Stimulated activated CD4-positive, alpha-beta T cell treated with anti-CD3 and anti-CD28 coated beads, Interleukin-12 subunit alpha, Interleukin-12 subunit beta, amount 100 ng/mL, for 24 hours (primary cell): ENCODE results near the gene NAXD.
"Not testable (repeated sequence)": the region's sequence is repeated elsewhere in the genome, so short reads cannot be mapped to it uniquely, and the experiment has no call there.

ENCODE experiments used
- DNase-seq, 2 experiments: peaks; one replicate each; pipeline ENCODE4 v3.0.0-alpha.2; 2020; ENCODE audit warnings: low read depth in 2 of 2

Gene NAXD

DNA sequence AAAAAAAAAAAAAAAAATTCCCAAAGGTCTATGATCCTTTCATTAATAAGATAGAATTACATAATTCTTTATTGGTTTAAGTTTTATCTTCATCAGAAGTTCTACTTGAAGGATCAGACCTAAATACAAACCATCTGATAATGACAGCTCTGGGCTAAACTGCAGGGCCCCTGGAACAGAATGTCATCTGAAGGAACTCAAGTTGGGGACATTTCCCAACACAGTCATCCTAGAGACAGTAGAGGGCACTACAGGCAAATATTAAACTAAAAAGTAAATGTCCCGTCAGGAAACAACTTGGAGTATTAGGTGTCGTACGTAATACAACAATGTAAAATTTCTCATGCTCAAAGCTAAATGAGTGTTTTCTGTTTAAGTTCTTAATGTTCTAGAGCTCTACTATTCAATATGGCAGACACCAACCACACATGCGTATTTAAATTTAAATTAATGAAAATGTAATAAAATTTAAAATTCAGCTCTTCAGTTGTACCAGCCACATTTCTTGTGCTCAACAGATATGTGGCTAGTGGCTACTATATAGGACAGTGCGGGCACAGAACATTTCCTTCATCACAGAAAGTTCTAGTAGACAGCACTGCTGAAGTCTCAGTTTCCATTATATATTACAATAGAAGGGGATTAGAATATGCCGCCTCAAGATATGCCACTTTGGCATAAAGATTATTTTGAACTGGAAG lies 21.8 kb upstream of the NAXD start:
- DNase-seq = no peak

DNA sequence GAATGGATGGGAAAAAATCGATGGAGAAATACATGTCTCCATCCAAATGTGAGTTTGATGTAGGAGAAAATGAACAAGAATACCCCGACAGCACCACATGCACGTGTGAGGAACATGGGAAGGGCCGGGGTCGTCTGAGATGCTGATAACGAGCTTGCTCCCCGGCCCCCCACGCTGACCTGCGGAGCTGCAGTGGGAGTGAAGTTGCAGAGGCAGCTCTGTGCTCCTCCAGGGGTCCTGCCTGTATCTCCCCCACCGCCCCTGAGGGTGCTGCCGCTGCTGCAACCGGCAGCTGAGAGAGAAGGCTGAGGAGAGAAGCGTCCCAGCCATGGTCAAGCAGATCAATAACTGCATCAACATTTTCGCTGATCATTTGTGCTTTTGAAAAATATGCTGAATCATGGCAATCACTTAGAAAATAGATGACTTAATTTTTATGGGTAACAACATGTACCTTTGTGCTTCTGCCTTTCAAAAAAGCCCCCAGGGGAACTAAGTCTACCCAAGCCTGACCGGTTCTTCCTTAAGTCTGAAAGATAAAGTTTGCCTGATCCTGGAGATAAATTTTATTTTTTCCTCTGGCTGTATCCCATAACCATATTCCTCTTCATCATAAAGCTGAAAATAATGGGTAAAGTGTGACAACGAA lies 18.2 kb upstream of the NAXD start:
- no peak for DNase-seq

GRCh38 chr13:110600261-110600819 lies 15.0 kb upstream of the NAXD start:
- DNase-seq = no peak

DNA sequence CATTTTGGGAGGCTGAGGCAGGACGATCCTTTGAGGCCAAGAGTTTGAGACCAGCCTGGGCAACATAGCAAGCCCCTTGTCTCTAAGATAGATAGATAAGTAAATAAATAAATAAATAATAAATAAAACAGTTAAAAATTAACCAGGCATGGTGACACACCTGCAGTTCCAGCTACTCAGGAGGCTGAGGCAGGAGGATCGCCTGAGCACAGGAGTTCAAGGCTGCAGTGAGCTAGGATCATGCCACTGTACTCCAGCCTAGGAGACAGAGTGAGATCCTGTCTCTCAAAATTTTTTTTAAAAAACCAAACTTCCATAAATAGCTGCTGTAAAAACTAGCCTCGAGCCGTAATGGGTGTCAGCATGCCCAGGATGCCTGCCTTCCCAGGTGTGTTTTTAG lies 14.4 kb upstream of the NAXD start:
- no peak for DNase-seq

GRCh38 chr13:110605132-110605531 lies 10.2 kb upstream of the NAXD start:
- no peak for DNase-seq

DNA sequence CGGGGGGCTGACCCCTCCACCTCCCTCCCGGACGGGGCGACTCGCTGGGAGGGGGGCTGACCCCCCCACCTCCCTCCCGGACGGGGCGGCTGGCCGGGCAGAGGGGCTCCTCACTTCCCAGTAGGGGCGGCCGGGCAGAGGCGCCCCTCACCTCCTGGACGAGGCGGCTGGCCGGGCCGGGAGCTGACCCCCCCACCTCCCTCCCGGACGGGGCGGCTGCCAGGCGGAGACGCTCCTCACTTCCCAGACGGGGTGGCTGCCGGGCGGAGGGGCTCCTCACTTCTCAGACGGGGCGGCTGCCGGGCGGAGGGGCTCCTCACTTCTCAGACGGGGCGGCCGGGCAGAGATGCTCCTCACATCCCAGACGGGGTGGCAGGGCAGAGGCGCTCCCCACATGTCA lies 9.1 kb upstream of the NAXD start:
- not testable (repeated sequence) for DNase-seq

DNA sequence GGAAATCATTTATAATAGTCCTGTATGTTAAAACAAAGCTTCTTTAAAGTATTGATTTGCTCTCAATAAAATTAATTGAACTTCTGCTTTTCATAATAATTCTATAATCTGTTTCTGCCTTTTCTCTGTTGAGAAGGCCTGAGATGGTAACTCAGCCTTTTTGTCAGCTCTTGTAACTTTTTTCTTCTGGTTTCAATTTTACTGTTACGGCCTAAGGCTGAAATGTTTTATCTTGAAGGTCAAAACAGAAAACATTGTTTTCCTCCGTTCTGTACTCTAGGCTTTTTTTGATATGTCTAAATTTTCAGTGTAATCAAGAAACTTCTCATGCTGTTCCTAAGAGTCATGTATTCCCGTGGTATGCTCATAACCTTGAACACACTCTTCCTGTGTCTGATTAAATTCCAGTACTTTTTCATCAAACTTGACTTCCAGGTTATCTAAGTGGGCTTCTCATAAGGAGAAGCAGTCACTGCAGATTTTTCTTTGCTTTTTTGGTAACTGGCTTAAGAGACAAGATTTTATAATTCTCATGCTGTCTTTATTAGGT lies 7.6 kb upstream of the NAXD start:
- no peak for DNase-seq

DNA sequence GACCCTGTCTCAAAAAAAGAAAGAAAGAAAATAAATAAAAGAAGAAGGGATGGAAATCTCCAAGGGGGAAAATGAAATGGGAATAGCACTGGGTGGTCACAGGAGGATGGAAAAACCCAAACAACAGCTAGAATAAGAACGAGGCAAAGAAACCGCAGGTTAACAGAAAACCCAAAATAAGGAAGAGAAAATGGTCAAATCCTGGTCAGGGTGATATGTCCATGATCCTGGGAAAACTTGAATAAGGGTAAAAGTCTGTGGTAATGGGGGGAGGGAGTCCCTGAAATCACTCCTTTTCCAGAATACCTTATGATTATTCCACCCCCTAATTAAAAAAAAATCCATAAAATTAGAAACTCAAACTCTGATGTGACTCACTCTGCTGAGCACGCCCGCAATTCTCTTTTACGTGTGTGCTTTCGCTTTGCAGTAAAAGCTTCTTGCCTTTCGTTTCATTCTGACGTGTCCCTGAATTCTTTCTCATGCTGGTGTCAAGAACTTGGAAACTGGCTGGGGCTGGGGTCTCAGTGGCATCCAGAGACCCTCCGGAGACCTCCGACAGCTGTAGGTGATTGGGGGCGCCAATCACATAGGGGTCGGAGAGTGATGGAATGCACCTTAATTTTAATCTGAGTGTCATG lies 4.3 kb upstream of the NAXD start:
- no peak for DNase-seq

- no peak for DNase-seq
Measured at GRCh38 chr13:110615005-110615321, 382 bp upstream of the NAXD start.

DNA sequence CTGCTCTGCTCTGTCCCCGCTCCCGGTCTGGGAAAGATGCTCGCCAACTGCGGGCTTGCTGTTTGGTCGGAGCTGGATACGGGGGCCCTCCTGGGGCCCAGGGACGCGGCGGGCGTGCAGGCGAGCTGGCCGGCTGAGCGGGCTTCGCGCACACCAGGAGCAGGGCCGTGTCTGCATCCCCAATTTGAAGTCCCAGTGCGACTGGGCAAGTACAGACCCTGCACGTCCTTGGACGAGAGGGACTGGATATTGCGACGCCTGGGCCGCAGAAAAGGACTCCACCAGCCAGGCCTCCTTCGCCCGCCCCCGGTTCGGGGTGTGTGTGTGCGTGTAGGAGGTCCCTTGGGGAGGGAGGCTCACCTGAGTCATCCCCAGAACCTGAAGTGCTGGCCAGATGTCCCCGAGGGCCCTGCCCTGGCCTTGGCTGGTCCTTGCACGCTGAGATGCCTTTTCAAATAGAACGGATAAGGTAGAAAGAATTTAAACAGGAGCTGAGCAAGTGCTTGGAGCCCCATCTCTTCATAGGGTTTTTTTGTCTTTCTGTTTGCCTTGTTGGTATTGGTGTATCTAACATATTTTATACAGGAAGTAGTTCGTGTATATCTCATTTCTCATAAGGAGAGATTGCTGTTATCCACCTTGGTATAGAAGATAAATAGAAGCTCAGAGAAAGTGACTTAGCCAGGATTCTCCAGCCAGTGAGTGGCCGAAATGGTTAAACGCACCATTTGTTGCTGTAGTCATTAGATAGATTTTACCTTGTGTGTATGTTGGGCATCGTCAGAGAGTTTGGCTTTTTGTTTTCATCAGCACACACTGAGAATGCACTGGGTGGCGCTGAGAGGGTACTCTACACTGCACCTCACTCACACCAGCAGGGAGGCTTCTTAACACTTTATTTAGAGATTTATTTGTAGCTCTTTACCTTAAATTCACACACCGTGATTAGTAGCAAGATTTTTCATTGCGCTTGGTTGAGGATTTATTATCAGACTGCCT lies 1.1 kb downstream of the NAXD start:
- DNase-seq = peak; percentile 7 to 22

DNA sequence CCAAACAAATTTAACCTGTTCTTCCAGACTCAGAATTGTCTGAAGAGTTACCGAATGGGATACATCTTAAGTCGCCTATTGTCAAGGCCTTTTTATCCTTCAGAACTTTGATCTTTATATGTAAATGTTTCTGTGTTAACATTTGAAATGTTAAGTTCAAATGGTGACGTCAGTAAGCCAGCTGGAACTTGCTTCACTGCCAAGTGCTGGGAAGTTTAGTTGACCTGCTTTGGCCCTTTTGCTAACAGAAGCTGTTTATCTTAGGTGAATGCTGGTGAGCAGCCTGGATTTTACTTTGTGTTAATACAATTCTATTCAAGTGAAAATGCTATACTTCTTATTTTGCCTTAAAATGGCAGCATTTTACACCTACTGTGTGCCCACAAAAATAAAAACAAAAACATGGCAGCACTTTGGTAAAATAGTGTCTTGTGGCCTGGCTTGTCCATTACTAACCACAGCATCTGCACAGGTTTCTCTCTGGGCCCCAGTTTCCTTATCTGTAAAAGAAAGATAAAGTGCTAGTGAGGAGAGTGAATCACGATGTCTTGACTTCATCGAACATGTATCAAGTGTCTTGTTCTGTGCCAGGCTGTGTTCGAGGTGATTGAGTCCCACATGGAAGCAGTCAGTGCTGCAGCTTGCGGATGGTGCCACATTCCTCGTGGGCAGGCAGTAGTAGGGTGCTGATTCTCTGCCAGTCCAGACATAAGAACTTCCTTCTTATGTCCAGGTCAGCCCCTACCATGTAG lies 2.2 kb downstream of the NAXD start:
- DNase-seq = no peak

- no peak for DNase-seq
Measured at GRCh38 chr13:110618167-110618566, 2.8 kb downstream of the NAXD start.

DNA sequence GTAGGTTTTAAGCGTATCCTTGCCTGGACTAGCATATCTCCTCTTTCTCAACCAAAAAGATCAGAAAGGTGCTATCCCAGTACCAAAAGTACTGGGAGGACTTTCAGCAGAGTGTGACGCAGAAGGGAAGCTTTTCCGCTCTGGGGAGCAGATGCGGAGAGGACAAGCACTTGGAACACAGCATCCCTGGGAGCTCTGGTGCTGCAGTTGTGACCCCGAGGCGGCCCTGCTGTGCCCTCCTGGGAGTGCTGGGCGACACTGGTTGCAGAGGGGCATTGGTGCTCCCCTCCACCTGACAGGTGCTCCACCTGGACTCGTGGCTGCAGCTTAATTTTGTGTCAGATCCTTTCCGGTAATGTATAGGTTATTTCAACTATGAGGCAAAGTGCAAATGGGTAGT lies 3.4 kb downstream of the NAXD start:
- no peak for DNase-seq

GRCh38 chr13:110620596-110620995 lies 5.3 kb downstream of the NAXD start:
- DNase-seq = no peak

- DNase-seq = no peak
Measured at GRCh38 chr13:110624766-110625756, 9.7 kb downstream of the NAXD start.

DNA sequence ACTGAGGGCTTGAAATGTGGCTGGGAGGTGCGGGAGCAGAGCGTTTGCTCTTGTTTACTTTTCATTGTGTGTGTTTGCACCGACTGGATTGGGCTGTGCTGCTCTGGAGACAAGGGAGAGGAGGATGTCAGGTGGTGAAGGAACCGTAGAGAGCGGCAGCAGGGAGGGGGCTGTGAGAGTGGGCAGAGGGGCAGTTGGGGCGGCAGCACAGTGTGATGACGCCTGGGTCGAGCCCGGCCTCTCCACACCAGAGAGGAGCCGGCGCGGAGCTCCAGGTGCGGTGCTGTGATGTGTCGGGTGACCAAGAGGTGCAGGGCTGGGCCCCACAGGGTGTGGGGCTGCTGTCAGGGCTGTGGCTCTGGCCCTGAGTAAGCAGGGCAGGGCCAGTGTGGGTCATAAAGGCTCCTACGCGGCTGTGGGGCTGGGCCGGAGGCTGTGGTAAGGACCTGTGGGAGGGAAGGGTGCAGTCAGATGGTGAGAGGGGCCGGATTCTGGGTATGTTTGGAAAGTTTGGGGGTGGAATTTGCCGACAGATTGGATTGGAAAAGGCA lies 10.5 kb downstream of the NAXD start:
- no peak for DNase-seq

DNA sequence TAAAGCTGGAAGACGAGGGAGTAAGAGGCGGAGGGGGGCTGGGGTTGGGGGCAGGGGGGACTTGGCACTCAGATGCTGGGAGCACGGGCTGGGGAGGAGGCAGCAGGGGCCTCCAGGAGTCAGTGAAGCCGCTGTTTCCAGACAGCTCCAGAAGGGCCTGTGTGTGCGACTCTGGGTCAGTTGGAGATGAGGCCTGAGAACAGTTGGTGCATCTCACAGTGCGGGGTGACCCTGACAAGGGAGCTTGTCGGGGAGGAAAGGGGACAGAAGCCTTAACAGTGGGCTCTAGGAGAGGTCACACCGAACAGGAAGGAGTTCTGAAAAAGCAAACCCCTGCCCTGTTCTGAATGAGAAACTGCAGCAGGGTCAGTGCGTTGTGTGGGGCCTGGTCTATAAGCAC lies 11.2 kb downstream of the NAXD start:
- no peak for DNase-seq

DNA sequence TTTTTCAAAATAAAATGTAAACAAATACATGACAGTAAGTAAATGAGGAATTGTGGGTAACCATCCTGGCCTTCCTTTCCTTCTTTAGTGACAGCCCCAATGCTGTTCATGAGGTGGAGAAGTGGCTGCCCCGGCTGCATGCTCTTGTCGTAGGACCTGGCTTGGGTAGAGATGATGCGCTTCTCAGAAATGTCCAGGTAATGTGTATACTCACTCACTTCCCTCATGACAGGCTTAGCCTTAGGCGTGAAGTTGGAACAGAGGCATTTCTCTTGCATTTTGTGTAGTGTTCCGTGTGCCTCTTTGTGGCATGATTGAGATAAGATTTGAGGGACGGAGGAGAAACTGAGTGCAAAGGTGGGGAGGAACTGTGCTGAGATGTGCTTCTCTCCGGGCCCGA lies 12.0 kb downstream of the NAXD start:
- no peak for DNase-seq

DNA sequence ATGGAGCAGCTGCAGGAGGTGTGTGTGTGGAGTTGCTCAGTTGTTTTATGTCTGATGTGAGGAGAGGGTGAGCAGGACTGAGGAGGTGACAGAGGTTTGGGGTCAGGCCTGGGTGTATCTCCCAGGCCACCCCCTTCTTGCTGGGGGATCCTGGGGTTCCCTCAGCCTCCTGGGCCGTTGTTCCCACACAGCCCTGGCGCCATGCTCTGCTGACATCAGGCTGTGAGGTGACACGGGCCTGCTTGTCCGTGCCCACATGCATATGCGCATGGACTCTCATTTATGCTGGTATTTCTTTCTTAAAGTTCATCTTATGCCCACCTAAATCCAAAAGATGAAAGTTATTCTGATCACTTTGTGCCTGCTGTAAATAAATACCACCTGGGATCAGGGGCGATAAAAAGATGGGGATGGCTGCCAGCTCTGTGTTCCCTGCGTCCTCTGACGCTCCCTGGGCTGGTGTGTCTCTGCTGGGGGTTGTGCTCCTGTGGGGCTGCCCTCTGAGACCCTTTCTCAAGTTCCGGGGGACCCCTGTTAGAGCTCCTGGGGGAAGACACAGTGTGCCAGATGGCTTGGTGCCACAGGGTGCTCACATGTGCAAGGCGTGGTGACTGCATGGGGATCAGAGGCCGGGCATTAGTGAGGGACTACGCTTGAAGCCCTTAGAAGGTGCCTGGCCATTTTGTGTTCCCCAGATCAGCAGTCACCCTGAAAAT lies 12.6 kb downstream of the NAXD start:
- no peak for DNase-seq
